ENCODE measurements around the gene ARMC3.
A peak's percentile ranks its signal among the peaks of the same experiment; 100 is the strongest.
"Not testable (repeated sequence)": the region's sequence is repeated elsewhere in the genome, so short reads cannot be mapped to it uniquely, and the experiment has no call there.

The ARMC3 gene, protein sequence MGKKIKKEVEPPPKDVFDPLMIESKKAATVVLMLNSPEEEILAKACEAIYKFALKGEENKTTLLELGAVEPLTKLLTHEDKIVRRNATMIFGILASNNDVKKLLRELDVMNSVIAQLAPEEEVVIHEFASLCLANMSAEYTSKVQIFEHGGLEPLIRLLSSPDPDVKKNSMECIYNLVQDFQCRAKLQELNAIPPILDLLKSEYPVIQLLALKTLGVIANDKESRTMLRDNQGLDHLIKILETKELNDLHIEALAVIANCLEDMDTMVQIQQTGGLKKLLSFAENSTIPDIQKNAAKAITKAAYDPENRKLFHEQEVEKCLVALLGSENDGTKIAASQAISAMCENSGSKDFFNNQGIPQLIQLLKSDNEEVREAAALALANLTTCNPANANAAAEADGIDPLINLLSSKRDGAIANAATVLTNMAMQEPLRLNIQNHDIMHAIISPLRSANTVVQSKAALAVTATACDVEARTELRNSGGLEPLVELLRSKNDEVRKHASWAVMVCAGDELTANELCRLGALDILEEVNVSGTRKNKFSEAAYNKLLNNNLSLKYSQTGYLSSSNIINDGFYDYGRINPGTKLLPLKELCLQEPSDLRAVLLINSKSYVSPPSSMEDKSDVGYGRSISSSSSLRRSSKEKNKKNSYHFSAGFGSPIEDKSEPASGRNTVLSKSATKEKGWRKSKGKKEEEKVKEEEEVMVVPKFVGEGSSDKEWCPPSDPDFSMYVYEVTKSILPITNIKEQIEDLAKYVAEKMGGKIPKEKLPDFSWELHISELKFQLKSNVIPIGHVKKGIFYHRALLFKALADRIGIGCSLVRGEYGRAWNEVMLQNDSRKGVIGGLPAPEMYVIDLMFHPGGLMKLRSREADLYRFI

DNA sequence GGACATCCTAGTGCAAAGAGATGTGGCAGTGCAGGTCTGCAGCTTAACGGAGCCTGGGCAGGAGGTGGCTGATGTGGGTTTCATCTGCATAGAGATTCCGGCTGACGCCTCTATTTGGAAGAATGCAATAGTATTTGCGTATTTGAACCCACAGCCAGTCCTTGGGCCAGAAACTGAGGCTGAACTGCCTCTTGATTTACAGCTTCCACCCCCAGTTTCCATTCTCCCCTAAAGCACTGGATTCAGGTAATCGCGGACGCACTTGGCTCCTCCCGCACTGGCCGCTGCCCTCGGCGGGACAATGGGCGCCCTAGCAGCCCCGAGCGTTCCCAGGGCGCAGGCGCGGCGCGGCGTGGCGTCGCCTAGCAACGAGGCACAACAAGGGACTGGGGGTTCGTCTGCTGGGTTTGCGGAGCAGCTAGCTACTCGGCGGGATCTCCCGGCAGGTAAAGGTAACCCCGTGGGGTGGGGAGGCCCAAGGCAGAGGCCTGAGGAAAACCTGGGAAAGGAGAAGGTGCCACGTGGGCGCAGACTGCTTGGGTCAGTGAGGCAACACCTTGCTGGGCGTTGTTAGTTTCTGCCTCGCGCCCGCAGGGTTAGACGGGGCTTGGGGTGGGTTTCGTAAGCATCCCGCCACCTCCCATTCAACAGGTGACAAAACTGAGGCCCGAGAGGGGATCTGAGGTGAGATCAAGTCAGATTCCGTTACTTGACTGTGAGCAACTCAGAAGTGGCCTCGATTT, at the start of gene ARMC3:
ARMC3 (plus strand) TSS at position 393 of the 743 bp plus-strand sequence. CDS start 3,944 bp downstream, outside the sequence.
- DNase-seq (ENCODE audit: low read depth in 2 of 2): peak; percentile 11 to 31

DNA sequence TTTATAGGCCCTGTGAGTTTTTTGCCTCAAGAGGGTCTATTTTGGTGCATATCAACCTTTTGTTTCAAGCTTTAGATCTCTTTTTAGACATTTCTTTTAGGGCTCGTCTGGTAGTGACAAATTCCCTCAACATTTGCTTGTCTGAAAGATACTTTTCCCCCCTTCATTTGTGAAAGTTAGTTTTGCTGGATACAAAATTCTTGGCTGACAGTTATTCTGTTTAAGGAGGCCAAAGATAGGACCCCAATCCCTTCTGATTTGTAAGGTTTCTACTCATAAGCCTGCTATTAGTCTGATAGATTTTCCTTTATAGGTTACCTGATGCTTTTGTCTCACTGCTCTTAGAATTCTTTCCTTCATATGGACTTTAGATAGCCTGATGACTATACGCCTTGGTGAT, 36.1 kb upstream of the ARMC3 start:
- no peak for DNase-seq (ENCODE audit: low read depth in 2 of 2)

DNA sequence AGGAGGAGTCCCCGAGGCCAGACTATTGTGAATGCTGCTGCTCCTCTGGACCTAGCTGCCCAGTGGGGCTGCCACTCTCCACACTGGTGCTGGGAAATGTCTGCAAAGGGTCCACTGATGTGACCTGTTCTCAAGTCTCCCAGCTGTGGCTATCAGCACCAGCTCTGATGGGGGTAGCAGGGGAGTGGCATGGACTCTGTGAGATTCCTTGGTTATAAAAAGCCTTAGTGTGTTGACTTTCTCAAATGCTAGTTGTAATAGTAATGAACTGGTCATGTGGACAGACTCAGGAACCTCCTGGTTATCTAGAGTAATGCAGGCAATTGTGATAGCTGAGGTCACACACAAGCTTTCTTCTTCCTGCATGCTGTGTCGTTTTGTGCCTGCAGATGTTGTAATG, 34.1 kb upstream of the ARMC3 start:
- no peak for DNase-seq (ENCODE audit: low read depth in 2 of 2)

DNA sequence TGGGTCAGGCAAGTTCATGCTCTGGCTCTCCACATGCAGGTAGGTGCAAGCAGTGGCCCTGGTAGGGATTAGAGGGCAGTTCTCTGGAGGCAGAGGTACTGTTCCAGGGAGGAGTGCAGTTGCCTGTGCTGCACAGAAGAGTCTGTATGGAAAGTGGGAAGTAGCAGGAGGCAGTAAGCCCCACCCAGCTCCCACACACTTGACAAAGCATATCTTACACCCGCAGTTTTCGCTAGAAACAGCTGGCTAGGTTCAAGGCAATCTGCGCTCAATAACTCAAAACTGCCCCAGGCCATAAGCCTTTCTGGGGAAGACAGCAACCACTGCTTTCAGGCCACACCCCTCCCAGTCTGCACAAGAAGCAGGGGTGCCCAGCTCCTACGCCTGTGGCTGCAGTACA, 33.1 kb upstream of the ARMC3 start:
- DNase-seq (ENCODE audit: low read depth in 2 of 2): no peak

DNA sequence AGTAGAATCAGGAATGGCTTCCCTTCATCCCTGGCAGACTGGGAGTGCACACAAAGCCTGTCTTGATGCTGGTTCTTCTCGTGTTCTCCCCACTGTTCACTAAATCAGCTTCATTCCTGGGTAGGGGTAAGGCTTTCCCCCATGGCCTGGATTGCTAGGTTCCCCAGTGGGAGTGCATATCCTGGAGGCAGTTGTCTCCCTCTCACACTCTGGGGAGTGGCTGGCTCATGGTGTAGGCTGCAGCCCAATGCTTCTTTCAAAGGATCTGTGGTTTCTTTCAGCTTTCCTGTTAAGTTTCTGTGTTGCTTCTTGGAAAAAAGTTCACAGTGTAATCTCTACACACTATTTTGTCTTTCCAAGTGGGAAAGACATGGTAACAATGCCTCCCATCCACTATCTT, 32.6 kb upstream of the ARMC3 start:
- DNase-seq (ENCODE audit: low read depth in 2 of 2): no peak

DNA sequence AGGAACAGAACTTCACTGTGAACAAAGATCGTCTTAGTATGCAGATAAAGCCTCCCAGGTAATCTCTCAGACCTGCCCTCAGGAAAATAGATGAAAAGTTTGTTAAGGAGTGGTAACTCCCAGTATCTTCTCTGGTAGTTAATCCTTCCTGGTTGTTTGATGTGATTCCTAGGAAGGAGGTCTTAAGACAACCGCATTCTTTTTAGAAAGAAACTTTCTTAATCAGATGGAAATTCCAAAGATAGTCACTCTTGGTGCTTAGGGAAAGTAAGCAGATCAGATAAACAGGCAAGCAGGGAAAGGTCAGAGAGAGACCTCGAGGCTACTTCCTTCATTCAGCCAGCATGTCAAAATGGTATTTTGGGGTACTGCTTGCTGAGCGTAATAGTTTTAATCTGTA, 30.5 kb upstream of the ARMC3 start:
- no peak for DNase-seq (ENCODE audit: low read depth in 2 of 2)

DNA sequence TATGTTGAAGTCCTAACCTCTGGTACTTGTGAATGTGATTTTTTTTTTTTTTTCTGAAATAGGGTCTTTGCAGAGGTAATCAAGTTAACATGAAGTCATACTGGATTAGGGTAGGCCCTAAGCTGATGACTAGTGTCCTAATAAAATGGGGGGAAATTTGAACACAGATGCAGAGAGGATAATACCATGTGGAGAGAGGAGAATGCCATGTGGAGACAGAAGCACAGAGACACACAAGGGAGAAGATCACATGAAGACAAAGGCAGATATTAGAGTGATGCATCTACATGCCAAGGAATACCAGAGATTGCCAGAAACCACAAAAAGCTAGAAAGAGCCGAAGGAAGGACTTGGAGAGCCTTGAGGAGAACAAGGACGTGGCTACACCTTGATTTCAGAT, 28.5 kb upstream of the ARMC3 start:
- no peak for DNase-seq (ENCODE audit: low read depth in 2 of 2)

DNA sequence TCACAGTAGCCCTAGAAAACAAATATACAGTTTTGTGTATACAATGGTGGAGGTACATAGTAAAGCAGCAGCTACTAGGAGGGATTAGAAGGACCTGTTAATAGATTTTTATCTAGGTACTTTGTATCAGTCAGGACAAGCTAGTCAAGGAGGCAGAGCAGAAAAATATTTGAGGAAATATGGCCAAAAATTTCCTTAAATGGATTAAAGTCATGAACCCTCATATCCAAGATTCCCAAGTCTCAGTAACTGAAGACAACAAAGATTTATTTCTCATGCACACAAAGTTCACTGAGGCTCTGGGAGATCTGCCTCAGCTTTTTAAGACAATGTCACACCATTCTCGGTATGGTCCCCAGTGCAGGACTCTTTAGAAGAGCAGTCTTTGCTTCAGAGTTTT, 28.1 kb upstream of the ARMC3 start:
- no peak for DNase-seq (ENCODE audit: low read depth in 2 of 2)

DNA sequence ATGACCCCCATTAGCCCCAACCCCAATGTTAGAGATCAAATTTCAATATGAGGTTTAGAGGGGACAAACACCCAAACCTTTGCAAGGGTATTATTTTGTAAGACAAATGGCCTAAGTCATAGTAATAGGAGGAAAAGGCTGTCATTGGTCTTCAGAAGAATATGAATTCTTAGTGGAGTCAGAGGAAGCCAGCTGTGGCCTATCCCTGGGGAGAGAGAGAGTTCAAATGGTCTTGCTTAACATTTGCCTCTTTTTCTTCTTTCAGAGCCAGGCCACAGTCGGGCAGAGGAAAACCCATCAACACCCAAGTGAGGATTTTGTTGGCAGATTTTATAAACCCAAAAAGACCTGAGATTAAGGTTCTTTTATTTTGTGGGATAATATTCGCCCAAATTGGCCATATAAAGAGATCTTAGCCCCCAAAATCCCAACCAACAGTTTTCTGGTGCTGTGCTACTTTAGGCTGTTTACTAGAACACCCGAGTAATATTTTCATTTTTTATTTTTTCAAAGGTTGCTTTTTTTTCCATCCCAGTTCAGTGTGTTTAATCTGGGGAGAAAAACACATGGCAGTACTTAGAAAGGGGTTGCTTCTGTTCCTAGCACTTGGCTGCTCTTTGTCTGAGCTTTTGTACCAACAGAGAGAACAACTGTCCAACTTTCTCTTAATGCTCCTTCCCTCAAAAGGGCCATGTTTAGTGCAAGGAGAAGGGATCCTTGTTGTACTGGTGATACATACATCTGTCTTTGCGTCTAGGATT, 26.8 kb upstream of the ARMC3 start:
- no peak for DNase-seq (ENCODE audit: low read depth in 2 of 2)

DNA sequence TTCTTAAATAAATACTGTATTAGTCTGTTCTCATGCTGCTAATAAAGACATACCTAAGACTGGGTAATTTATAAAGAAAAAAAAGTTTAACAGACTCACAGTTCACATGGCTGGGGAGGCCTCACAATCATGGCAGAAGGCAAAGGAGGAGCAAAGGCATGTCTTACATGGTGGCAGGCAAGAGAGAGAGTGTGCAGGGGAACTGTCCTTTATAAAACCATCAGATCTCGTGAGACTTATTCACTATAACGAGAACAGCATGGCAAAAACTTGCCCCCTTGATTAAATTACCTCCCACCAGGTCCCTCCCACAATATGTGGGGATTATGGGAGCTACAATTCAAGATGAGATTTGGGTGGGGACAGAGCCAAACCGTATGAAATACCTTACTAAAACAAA, 25.7 kb upstream of the ARMC3 start:
- not testable (repeated sequence) for DNase-seq (ENCODE audit: low read depth in 2 of 2)

DNA sequence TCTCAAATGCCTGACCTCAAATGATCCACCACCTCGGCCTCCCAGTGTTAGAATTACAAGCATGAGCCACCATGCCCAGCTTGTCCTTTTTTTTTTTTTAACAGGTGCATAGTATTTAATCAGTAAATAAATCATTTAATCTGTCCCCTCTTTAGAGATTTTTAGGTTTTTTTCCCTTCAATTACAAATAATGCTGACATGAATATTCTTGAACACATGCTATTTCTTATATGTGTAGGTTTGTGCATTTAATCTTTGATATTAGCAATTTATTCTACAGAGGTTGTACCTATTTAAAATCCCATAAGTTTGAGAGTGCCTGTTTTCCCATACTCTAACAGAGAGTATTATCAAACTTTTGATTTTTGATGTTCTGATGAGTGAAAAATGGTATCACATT, 24.2 kb upstream of the ARMC3 start:
- no peak for DNase-seq (ENCODE audit: low read depth in 2 of 2)

DNA sequence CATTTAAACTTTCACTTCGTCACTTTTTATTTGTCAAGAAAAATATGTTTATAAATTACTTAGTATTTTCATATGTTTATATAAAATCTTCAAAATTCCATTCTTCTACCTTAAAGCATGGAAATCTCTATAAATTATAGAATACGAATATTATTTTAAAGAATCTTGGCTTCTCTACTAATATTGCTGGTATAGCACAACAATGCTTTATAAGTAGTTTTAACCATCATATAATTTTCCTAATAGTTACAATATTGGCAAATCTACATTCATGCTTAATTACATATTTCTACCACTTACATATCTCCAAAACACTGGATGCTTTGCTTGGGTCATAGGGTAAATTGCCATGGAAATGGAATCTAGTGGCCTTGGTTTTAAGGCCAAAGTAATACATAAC, 21.1 kb upstream of the ARMC3 start:
- DNase-seq (ENCODE audit: low read depth in 2 of 2): no peak

DNA sequence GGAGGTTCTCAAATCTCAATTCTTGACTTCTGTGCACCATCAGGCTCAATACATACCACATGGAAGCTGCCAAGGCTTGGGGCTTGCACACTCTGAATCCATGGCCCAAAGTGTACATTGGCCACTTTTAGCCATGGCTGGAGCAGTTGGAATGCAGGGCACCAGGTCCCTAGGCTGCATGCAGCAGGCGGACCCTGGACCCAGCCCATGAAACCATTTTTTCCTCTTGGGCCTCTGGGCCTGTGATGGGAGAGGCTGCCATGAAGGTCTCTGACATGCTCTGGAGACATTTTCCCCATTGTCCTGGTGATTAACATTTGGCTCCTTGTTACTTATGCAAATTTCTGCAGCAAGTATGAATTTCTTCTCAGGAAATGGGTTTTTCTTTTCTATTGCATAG, 19.0 kb upstream of the ARMC3 start:
- no peak for DNase-seq (ENCODE audit: low read depth in 2 of 2)

DNA sequence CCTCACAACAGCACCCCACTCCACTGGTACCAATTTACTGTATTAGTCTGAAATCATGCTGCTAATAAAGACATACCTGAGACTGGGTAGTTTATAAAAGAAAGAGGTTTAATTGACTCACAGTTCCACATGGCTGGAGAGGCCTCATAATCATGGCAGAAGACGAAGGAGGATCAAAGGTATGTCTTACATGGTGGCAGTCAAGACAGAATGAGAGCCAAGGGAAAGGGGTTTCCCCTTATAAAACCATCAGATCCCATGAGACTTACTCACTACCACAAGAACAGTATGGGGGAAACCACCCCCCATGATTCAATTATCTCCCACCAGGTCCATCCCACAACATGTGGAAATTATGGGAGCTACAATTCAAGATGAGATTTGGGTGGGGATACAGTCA, 18.2 kb upstream of the ARMC3 start:
- DNase-seq (ENCODE audit: low read depth in 2 of 2): not testable (repeated sequence)

DNA sequence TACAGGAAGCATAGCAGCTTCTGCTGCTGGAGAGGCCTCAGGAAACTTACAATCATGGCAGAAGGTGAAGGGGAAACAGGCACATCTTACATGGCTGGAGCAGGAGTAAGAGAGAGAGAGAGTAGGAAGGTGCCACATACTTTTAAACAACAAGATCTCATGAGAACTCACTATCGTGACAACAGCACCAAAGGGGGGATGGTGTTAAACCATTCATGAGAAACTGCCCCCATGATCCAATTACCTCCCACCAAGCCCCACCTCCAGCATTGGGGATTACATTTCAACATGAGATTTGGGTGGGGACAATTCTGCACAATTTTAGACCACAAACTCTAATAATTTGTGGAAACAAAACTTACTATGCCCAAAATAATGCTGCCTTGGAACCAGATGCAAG, 16.8 kb upstream of the ARMC3 start:
- no peak for DNase-seq (ENCODE audit: low read depth in 2 of 2)

DNA sequence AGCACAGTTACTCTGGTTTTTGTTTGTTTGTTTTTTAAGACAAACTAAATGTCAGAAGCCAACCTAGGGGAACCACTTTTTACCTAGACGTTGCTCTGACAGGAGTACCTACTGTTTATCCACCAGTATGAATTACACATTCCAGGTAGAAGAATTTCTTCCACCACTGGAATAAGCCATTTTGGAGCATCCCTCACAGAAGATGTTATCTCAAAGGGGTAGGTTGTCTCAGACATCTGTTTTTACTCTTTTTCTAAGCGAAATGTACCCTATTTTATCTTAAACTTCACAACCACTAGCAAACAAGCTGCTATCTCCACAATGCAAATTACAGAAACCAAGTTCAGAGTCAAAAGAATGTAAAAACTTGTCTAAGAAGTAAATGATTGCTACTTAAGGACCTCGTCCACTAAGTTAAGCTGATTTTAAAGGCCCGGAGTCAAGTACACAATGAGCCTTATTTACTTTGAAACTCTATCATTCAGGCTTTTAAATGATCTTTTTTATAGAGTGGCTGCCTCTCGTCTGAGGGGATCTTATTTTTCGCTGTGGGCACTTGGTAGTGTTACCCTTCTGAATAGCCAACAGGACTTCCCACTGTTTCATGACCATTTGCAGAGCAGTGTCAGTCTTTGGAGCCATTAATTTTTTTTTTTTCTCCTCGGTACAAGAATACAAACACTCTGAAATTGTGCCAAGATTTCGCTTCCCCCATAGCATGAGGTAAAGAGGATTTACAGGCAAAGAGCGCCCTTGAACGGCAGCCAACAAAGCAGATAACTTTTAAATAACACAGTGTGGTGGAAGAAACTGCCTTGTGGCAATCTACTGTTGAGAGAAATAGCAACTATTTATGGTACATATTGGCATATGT, 15.7 kb upstream of the ARMC3 start:
- DNase-seq (ENCODE audit: low read depth in 2 of 2): no peak

DNA sequence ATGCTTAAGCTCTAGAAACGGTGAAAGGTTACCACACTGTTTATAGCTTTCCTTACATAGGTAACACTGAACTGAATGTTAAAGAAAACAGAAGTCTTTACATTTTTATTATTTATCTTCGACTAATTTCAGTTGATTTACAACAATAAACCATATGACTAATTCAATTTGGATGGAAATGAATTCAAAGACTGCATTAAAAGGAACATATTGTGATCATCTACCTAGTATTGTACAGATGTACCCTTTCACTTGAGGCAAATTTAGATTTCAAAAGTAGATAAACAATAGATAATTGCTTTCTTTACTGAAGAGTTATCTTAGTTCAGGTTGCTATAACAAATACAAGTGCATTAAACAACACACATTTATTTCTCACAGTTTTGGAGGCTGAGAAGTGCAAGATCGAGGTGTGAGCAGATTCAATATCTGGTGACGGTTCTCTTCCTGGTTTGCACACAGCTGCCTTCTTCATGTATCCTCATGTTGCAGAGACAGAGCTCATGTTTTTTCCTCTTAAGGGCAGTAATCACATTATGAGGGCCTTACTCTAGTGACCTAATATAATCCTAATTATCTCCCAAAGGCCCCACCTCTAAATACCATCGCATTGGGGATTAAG, 15.0 kb upstream of the ARMC3 start:
- DNase-seq (ENCODE audit: low read depth in 2 of 2): no peak

DNA sequence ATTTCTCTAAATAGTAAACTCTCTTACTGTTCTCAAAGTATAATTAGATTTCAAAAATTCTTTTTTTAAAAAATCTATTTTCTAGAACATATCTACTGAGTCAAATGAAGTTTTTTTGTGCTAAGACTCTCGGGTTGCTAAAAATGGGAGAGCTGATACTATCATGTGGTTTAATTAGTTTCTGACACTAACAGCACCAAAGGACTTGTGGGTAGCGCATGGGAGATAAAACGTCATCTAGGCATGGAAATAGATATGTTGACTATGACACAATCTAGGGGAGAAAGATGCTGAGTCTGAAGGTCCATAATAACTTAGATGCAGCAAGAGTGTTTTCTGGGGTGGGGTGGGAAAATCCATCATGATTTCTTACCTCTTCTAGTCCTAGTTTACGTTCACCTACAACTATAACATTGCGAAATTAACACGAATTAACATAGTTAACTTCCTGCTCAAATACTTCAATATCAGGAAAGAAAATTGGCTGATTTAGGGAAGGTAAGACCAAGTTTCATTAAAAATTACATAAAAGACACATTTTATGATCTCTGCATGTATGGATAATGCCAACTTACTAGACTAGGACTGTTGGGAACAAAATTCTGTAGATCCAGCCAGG, 14.3 kb upstream of the ARMC3 start:
- no peak for DNase-seq (ENCODE audit: low read depth in 2 of 2)

DNA sequence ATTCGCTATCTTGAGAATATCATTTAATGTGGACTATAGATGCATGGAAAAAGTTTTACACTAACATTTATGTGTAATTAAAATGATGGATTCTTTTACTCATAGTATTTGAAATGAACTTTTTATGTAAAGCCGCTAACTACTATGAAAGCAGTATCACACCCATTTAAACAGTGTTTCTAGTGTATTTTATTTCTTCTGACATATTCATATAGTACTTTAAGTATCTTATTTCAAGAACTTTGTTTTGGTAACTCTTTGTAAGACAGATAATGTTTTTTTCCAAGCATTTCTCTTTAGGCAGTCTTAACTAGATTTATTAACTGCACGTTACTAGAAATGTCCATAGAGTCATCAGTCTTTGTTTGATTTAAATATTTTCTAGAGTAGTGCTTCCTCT, 12.5 kb upstream of the ARMC3 start:
- DNase-seq (ENCODE audit: low read depth in 2 of 2): no peak

DNA sequence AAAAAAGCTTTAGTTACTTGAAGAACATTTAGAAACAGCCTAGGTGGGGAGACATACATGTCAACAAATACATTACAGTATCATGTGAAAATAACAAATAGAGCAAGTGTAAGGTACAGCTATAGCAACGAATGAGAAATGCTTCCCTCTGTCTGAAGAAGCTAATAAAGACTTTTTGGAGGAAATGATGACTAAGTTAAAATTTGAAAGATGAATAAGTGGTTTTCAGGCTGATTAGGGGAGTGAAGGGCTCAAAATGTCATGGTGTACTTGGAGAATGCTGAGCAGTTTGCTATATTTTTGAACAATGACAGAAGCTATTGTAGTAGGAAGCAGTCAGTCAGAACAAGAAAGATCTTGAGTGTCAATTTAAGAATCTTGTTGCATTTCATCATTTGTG, 2.8 kb upstream of the ARMC3 start:
- no peak for DNase-seq (ENCODE audit: low read depth in 2 of 2)

All from stimulated activated CD4-positive, alpha-beta T cell treated with anti-CD3 and anti-CD28 coated beads, Interleukin-1b, Interleukin-23, amount 100 ng/mL, for 1 hour (primary cell).